ENCODE measurements around the gene WDR43.

- TF ChIP-seq POLR2A (IDR thresholded peaks at IDR 0.05) (no peak), CTCF (IDR thresholded peaks at IDR 0.05) (no peak)
These were observed 53.7 kb downstream of the WDR43 start for GRCh38 chr2:28948160-28948559.
